ENCODE results near the gene FCAR. TPM values are rescaled to one million over a fixed set of nuclear protein-coding genes. Genes with fewer than 3 reads are reported as not detected.
"Not testable (repeated sequence)": the region's sequence is repeated elsewhere in the genome, so short reads cannot be mapped to it uniquely, and the experiment has no call there.

Gene FCAR
- total RNA-seq, 1 donor from 2014 or later, result not detected

DNA sequence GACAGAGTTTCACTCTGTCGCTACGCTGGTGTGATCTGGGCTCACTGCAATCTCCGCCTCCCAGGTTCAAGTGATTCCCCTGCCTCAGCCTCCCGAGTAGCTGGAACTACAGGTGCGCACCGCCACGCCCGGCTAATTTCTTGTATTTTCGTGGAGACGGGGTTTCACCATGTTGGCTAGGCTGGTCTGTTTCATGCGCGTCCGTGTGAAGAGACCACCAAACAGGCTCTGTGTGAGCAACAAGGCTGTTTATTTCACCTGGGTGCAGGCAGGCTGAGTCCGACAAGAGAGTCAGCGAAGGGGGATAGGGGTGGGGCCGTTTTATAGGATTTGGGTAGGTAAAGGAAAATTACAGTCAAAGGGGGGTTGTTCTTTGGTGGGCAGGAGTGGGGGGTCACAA lies 20.1 kb downstream of the FCAR start:
- not testable (repeated sequence) for DNase-seq (ENCODE audit: low read depth, low spot score)

DNA sequence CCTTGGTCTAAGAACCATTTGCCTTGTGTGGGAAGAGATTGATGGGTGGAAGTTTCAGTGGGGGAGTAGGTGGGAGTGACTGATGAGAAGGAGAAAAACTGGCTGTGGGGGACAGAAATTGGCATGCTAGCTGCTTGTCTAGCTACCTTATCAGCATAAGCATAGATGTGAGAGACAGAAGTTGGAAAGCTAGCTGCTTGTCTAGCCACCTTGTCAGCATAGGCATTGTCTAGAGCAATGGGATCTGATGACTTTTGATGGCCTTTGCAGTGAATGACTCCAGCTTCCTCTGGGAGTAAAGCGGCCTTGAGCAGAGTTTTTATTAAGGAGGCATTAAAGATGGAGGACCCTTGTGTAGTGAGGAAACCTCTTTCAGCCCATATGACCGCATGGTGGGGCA lies 22.0 kb downstream of the FCAR start:
- no peak for DNase-seq (ENCODE audit: low read depth, low spot score)

DNA sequence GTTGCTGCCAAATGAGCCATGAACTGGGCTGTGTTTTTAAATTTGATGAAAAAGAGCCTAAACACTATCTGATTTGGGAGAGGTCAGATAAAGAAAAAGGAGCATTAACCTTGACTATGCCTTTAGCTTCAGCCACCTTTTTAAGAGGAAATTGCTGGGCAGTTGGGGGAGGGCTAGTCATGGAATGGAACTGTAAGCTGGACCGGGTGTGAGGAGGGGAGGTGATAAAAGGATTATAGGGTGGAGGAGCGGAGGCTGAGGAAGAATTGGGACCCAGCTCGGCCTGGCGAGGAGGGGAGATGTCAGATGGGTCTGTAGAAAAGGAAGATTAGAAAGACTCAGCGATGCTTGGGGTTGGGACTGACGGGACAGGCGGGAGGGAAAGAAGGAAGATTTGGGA lies 24.6 kb downstream of the FCAR start:
- not testable (repeated sequence) for DNase-seq (ENCODE audit: low read depth, low spot score)

DNA sequence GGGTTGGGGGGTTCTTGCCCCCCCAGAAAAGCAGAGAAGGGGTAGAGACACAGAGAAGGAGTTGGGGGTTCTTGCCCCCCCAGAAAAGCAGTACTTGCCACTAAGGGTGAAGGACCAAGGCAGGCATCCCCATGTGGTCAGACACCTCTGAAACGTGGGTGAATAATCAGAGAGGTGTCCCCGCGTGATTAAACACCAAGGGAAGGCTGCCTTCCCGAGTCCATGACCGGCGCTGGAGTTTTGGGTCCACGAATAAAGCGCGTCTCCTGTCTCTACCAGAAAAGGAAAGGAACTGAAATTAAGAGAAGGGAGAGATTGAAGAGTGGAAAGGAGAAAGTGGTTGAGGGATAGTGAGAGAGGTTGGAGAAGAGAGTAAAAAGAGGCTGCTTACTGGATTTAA lies 25.6 kb downstream of the FCAR start:
- not testable (repeated sequence) for DNase-seq (ENCODE audit: low read depth, low spot score)

DNA sequence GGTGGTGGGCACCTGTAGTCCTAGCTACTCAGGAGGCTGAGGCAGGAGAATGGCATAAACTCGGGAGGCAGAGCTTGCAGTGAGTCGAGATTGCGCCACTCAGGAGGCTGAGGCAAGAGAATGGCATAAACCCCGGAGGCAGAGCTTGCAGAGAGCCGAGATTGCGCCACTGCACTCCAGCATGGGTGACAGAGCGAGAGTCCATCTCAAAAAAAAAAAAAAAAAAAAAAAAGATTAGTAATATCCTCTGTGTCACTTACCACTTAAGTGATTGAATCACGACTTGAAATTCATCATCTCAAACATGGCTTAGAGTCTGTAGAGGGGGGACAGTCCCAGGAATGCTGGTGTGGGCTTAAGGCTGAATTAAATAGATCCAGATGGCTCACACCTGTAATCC lies 27.1 kb downstream of the FCAR start:
- not testable (repeated sequence) for DNase-seq (ENCODE audit: low read depth, low spot score)

DNA sequence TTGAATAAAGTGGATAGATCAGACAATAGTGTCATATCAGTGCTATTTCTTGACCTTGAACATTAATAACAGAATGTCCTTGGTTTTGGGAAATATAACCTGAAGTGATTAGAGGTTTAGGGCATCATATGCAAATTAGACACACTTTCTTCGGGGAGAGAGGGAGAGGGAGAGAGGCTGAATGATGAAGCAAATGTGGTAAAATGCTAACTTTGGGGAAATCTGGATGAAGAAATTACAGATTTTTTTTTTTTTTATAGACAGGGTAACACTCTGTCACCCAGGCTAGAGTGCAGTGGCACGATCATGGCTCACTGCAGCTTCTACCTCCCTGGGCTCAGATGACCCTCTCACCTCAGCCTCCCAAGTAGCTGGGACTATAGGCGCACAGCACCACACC lies 28.0 kb downstream of the FCAR start:
- no peak for DNase-seq (ENCODE audit: low read depth, low spot score)

DNA sequence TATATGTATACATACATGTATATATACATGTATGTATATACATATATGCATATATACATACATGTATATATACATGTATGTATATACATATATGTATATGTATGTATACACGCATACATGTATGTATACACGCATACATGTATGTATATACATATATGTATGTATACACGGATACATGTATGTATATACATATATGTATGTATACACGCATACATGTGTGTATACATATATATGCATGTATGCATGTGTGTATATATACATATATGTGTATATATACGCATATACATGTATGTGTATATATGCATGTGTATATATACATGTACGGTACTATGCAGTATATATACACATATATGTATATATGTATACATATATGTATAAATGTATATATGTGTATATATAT lies 29.3 kb downstream of the FCAR start:
- no peak for DNase-seq (ENCODE audit: low read depth, low spot score)

DNA sequence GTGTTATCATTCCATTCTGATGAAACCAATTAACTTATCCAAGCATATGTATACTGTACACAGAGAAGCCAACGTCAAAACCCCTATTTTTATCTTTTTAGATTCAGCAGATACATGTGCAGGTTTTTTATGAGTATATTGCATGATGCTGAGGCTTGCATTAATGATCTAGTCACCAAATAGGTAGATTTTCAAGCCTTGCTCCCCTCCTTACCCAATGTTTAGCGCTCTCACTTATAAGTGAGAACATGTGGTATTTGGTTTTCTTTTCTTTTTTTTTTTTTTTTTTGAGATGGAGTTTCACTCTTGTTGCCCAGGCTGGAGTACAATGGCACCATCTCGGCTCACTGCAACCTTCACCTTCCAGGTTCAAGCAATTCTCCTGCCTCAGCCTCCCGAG lies 30.2 kb downstream of the FCAR start:
- not testable (repeated sequence) for DNase-seq (ENCODE audit: low read depth, low spot score)

DNA sequence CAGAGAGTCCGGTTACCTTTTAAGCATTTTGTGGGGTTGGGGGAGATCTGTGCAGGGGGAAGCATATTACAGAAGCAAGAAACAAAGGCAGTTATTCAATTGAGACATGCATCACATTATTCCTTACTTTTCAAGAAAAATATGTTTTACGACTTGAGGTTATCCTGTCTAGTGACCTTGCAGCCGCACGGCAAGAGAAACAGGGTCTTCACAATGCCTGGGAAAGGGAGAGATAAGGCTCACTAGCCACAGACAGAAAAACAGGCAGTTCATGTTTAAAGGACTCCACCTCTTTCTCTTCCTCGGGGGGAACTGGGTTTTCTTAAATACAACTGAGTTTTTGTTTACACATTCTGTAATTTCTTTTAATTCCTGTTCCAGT lies 31.4 kb downstream of the FCAR start:
- no peak for DNase-seq (ENCODE audit: low read depth, low spot score)

DNA sequence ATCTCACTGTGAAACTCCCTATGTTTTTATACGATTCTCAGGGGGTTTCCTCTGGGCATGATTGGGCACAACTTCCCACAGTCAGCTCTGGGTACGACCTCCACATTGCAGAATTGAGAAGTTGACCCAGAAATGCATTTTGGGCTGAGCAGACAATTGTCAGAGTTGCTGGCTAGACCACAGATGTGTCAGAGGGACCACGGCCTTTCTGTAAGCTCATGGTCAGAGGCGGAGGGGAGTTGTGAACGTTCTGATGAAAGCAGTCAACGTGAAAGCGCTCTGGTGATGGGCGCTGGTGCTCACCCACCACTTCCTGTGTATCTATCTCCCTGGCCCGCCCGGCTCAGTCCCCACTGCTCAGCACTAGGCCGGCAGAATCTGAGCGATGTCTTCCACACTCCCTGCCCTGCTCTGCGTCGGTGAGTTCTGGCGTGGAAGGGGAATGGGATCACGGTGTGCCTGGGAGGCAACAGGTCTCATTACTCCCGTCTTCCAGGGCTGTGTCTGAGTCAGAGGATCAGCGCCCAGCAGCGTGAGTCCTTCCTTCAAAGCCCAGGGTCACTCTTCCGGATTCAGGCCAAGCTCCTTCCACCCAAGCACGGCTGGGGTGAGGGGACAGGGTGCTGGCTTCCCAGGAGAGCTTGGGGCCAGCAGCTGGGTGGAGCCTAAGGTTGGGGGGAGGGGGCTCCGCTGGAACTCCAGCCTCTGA lies 31.9 kb downstream of the FCAR start, which contains the start of gene NCR1:
TSS of gene NCR1 (plus strand) at position 346 of the 709 bp plus-strand sequence. CDS start at position 386, 40 bp downstream.
- DNase-seq (ENCODE audit: low read depth, low spot score), result no peak

DNA sequence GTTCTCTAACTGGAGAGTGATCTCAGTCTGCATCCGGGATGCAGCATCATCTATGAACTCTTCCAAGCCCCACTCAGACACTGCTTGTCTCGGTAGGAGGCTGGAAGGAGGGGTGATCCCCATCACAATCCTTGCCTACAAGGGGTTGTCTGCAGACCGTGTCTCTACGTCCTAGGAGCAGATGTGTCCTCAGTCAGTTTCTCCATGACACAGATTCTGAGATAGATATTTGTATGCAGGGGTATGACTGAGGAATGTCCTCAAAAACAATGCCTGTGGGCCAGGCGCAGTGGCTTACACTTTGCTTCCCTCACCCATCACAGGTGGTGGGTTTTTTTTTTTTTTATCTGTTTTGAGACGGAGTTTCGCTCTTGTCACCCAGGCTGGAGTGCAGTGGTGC lies 32.8 kb downstream of the FCAR start:
- no peak for DNase-seq (ENCODE audit: low read depth, low spot score)

DNA sequence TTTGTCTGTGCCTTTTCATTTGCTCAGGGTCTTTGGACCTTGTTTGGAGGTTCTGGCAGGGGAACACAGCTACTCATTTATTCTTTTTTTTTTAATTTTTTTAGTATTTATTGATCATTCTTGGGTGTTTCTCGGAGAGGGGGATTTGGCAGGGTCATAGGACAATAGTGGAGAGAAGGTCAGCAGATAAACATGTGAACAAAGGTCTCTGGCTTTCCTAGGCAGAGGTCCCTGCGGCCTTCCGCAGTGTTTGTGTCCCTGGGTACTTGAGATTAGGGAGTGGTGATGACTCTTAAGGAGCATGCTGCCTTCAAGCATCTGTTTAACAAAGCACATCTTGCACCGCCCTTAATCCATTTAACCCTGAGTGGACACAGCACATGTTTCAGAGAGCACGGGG lies 33.9 kb downstream of the FCAR start:
- not testable (repeated sequence) for DNase-seq (ENCODE audit: low read depth, low spot score)

DNA sequence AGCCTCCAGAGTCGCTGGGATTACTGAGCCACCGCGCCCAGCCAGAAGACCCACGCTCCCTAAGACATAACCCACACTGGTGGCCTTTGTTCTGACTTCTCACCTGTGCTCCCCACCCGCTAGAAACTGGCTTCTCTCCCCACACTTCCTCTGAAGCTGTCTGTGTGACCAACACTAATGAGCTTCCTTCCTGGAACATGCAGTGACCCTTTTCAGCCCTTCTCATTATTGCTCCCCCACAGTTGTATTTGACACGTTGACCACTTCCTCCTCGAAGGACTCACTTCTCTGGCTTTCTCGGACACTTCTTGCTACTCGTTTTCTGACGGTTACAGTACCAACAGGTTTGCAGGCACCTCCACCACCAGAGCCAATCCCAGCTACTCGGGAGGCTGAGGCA lies 42.8 kb downstream of the FCAR start:
- DNase-seq (ENCODE audit: low read depth, low spot score), result no peak

DNA sequence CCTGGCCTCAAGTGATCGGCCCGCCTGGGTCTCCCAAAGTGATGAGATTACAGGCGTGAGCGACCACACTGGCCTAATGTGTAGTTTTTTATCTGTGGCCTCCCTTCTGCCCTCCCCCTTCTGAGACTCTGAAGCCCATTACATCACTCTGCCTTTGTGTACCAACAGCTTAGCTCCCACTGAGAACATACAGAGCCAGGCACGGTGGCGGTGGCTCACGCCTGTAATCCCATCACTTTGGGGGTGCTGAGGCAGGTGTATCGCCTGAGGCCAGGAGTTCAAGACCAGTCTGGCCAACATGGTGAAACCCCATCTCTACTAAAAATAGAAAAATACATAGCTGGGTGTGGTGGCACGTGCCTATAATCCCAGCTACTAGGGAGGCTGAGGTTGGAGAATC lies 44.5 kb downstream of the FCAR start:
- DNase-seq (ENCODE audit: low read depth, low spot score), result no peak

DNA sequence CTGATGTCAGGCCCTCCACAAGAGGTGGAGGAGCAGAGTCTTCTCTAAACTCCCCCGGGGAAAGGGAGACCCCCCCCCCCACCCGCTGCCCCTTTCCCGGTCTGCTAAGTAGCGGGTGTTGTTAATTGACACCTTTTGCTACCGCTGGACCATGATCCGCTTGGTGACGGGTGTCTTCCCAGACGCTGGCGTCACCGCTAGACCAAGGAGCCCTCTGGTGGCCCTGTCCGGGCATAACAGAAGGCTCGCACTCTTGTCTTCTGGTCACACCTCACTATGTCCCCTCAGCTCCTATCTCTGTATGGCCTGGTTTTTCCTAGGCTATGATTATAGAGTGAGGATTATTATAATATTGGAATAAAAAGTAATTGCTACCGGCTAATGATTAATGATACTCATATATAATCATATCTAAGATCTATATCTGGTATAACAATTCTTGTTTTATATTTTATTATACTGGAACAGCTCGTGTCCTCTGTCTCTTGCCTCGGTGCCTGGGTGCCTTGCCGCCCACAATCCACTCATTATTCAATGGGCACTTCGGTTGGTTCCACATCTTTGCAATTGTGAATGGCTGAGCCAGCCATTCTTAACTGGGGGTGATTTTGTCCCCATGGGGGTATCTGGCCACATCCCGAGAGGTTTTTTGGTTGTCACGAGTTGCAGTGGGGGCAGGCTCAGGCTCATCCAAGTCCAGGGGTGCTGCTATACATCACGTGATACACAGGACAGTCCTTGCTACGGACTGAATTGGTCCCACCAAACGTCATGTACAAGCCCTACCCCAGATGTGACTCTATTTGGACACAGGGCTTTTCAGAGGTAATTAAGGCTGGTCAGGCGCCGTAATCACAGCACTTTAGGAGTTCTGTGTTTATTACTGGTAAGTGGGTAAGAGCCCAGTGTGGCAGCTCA lies 45.9 kb downstream of the FCAR start:
- not testable (repeated sequence) for DNase-seq (ENCODE audit: low read depth, low spot score)

DNA sequence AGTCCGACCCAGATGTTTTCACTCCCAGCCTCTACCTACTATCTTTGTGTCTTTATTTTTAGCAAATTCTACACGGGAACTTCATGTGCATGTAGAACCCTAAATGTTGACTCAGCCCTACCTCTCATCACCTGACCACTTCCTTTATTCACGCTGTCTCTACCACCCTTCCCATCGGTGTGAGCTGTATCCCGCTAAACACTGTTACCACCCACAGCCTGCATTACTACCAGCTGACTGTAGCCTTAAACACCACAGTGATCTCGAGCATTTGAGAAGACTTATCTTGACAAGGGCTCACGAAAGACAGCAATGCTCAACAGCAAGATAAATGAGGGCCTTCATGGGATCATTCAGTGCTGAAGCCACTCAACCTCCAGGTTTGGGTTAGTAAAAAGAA lies 47.0 kb downstream of the FCAR start:
- DNase-seq (ENCODE audit: low read depth, low spot score), result no peak

DNA sequence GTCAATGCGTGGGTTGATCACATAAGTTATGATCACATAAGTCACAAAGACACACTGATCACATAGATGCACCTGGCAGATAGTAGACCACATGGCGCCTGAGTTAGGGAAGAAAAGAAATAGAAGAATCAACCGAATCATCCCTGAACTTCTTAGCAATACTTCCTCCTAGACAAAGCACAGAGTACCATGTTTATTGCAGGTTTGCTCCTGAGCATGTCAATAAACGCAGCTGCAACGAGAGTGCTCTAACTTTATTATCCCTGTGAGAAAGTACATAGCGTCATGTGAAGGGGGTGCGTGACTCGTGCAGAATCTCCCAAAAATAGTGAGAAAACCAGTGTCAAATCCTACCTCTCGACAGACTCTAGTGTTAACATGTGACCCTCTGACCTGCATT lies 49.2 kb downstream of the FCAR start:
- DNase-seq (ENCODE audit: low read depth, low spot score), result no peak

DNA sequence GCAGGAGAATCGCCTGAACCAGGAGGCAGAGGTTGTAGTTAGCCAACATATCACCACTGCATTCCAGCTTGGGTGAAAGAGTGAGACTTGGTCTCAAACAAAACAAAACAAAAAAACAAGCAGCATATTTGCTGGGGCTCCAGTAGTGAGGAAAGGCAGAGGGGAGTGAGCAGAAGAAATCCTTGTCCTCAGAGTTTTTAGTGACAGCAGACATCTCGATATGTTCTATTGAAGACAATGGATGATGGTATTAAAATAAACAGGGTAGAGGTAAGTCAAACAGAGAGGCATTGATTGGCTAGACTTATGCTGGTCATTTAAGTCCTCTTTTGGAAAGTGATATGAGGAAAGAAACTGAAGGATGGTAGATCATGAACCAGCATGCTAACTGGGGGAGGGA lies 54.3 kb downstream of the FCAR start:
- no peak for DNase-seq (ENCODE audit: low read depth, low spot score)

DNA sequence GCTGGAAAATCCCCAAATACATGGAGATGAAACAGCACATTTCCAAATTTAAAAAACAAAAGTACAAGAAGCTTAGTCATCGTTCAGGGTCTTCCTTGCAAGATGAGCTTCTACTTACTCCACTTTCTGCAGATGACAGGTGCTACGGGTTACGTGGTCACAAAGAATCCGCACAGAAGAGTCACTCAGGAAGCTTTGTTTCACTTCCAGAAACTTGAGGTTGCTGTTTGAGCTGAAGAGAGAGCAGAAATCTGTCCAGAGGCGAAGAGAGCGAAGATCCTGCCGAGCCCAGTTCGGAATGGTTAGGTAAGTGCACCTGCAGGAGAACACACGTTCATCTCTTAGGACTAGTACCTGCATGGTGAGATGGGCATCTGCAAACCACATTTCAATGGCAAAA lies 63.9 kb downstream of the FCAR start:
- DNase-seq (ENCODE audit: low read depth, low spot score), result no peak

DNA sequence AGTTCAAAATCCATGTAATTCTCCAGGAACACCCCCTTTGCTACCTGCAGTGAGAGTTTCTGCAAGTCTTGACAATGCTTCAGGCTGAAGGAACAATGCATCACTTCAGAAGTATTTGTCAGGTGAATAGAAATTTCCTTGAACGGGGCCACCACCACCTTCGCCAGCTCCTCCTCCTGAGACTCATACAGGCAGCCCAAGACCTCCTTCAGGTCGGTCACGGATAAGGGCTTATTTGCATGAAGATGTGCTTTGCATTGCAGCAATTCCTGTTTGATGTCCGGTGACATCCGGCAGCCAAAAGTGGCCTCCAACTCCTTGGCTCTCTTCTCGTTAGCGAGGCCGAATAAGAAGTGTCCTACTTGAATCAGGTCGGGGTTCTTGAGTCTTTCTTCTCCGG lies 64.9 kb downstream of the FCAR start:
- DNase-seq (ENCODE audit: low read depth, low spot score), result no peak

DNA sequence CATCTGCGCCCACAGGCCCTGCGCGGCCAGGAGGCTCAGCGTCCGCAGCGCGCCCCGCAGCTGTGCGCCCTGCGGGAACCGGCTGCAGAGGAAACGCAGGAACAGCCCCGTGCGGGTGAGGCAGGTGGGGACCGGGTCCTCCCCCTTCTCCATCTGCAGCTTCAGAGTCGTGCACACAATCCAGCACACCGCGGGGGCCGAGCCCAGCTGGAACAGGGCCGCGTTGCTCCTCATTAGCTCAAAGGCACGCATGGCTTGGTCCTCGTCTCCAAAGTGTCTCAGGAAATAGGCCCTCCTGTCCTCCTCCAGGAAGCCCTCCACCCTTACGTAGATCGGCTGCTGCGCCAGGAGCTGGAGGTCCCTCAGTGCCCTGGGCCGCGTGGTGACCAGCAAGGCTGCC lies 65.5 kb downstream of the FCAR start:
- not testable (repeated sequence) for DNase-seq (ENCODE audit: low read depth, low spot score)
